Measurements from ENCODE around the gene CHCHD6.
"Not testable (repeated sequence)": the region's sequence is repeated elsewhere in the genome, so short reads cannot be mapped to it uniquely, and the experiment has no call there.

Gene CHCHD6

GRCh38 chr3:126792998-126793397, 89.0 kb downstream of the CHCHD6 start:
- TF ChIP-seq, protein P1, sequence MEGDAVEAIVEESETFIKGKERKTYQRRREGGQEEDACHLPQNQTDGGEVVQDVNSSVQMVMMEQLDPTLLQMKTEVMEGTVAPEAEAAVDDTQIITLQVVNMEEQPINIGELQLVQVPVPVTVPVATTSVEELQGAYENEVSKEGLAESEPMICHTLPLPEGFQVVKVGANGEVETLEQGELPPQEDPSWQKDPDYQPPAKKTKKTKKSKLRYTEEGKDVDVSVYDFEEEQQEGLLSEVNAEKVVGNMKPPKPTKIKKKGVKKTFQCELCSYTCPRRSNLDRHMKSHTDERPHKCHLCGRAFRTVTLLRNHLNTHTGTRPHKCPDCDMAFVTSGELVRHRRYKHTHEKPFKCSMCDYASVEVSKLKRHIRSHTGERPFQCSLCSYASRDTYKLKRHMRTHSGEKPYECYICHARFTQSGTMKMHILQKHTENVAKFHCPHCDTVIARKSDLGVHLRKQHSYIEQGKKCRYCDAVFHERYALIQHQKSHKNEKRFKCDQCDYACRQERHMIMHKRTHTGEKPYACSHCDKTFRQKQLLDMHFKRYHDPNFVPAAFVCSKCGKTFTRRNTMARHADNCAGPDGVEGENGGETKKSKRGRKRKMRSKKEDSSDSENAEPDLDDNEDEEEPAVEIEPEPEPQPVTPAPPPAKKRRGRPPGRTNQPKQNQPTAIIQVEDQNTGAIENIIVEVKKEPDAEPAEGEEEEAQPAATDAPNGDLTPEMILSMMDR (IDR thresholded peaks at IDR 0.05; ENCODE audit: extremely low read depth, missing control alignments) = no peak
- DNase-seq (ENCODE audit: low spot score) = no peak

DNA sequence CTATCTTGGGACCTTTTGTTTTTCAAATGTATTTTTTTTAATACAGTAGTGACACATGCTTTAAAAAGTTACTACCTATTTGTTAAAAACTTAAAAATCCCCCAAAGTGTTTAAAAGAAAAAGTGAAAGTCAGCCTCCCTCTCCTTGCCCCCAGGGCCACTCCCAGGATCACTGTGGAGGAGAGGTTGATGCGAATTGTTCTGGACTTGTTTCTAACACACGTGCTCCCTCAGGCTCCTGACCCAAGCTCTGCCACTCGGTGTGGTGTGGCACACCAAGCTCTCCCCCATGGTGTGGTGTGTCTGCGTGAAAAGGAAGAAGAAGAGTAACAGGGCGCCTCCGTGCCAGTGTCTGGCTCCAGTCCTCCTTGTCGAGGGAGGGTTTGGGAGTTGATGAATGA, 93.5 kb downstream of the CHCHD6 start:
- DNase-seq (ENCODE audit: low spot score) = no peak
- TF ChIP-seq, protein P1 (IDR thresholded peaks at IDR 0.05; ENCODE audit: extremely low read depth, missing control alignments) = no peak

DNA sequence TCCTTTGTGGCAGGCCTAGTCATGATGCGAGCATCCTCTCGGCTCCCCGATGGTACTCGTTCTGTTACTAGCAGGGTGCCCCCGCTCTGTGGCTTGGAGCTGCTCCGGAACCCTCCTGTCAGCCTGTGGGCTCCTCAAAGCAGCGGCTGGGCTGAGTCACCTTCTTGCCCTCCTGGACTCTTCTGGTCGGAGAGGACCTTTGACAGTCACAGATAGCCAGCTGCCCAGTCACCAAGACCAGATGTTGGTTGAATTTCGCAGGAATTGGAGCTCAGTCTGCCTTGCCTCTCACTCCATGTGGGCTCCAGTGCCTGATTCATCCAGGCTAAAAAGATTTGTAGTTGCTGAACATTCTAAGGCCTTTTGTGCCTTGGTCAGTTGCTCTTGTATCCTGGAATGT, 94.5 kb downstream of the CHCHD6 start:
- no peak for DNase-seq (ENCODE audit: low spot score)
- TF ChIP-seq, protein P1 (IDR thresholded peaks at IDR 0.05; ENCODE audit: extremely low read depth, missing control alignments) = no peak

DNA sequence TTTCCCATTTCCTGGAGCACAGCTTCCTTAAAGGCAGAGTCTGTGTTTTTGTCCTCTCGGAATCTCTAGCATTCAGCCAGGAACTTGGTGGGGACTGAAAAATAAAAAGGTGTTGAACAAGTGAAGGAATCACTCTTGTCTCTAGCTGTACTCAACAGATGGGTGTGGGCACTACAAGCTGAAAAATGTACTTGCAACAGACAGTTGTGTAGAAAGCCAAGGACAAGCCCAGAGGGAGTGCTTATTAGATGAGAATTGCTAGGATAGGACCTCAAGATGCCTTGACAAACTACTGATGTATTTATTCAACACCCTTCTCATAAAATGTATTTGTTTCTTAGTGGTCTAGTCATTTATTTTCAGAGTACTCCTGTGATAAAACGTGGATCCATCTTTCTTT, 95.1 kb downstream of the CHCHD6 start:
- no peak for DNase-seq (ENCODE audit: low spot score)
- TF ChIP-seq, protein P1 (IDR thresholded peaks at IDR 0.05; ENCODE audit: extremely low read depth, missing control alignments) = no peak

DNA sequence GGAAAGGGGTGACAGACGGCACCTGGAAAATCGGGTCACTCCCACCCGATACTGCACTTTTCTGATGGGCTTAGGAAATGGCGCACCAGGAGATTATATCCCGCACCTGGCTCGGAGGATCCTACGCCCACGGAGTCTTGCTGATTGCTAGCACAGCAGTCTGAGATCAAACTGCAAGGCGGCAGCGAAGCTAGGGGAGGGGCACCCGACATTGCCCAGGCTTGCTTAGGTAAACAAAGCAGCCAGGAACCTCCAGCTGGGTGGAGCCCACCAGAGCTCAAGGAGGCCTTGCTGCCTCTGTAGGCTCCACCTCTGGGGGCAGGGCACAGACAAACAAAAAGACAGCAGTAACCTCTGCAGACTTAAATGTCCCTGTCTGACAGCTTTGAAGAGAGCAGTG, 97.3 kb downstream of the CHCHD6 start:
- DNase-seq (ENCODE audit: low spot score) = not testable (repeated sequence)

DNA sequence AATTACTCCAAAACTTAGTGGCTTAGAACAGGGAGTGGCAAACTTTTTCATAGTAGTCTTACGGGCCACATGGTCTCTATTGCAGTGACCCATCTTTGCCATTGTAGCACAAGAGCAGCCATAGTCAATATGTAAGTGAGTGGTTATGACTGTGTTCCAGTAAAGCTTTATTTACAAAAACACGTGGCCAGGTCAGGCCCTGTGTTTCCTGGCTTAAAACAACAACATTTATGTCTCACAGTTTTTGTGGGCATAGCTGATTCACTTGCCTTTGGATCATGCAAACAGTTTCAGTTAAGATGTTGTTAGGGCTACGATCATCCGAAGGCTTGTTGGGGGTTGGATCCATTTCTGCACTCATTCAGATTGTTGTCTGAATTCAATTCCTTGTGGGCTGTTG, 103.8 kb downstream of the CHCHD6 start:
- DNase-seq (ENCODE audit: low spot score) = no peak
- TF ChIP-seq, protein P1 (IDR thresholded peaks at IDR 0.05; ENCODE audit: extremely low read depth, missing control alignments) = no peak

GRCh38 chr3:126811530-126811929, 107.5 kb downstream of the CHCHD6 start:
- DNase-seq (ENCODE audit: low spot score) = no peak
- TF ChIP-seq, protein P1 (IDR thresholded peaks at IDR 0.05; ENCODE audit: extremely low read depth, missing control alignments) = no peak

DNA sequence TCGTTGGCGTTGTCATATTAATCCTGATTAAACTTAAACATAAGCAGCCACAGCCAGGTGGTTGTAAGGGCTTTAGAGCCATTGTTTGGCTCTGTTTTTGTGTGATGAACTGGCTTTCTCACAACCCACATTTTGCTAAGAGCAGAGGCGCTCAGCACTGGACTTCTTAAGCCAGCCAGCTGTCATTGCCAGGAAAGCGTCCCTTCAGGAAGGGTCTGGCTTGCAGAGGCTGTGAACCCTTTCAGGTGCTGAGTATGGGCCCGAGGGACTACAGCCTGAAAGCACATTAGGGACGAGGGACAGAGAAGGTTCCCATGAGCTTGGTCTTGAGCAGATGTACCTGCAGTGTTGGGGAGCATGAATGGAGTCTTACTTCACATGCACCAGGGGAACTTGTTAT, 112.3 kb downstream of the CHCHD6 start:
- no peak for DNase-seq (ENCODE audit: low spot score)
- TF ChIP-seq, protein P1 (IDR thresholded peaks at IDR 0.05; ENCODE audit: extremely low read depth, missing control alignments) = no peak

All from GM20000 (cell line).